GM23338 (cell line): ENCODE results near the gene KYAT1.

ENCODE experiments used
- CREB1 ChIP-seq: fragments of 250-450 bp; sonication (Bioruptor Pico); IDR thresholded peaks from 2 replicates; pipeline ENCODE4 v1.5.0; 2020; ENCODE audit warnings: low read depth, mild to moderate bottlenecking, moderate library complexity
- CTCF ChIP-seq, 2 experiments: fragments of 200-600 bp in 1 of 2; sonication (generic) in 1 of 2; conservative IDR thresholded peaks; 2 replicates each; pipeline versions ENCODE4 v1.5.1 to v1.6.1; 2016 to 2017; ENCODE audit warnings: antibody characterized with exemption in 2 of 2, low read depth in 2 of 2, mild to moderate bottlenecking in 2 of 2, moderate library complexity in 1 of 2
- POLR2AphosphoS5 ChIP-seq: IDR thresholded peaks from 2 replicates; pipeline ENCODE4 v1.6.1; 2016; ENCODE audit warnings: antibody characterized with exemption, low read depth
- ZNF331 ChIP-seq: fragments of 250-450 bp; sonication (Bioruptor Pico); IDR thresholded peaks from 2 replicates; pipeline ENCODE4 v1.5.0; 2020; ENCODE audit warnings: low read depth, mild to moderate bottlenecking, moderate library complexity
- TF ChIP-seq, protein P1 (sequence below): IDR thresholded peaks from one replicate; pipeline ENCODE4 v1.6.1; 2018; ENCODE audit warnings: antibody characterized with exemption; ENCODE audit not compliant: unreplicated experiment

GRCh38 chr9:128846680-128847030 is 35.1 kb downstream of the KYAT1 start:
- no peak for TF ChIP-seq CTCF (conservative IDR thresholded peaks at IDR 0.05; ENCODE audit: low read depth in 2 of 2)
- no peak for TF ChIP-seq POLR2AphosphoS5
- TF ChIP-seq ZNF331 (CRISPR knock-in tag), result no peak
- TF ChIP-seq CREB1, result no peak
- TF ChIP-seq, protein P1, sequence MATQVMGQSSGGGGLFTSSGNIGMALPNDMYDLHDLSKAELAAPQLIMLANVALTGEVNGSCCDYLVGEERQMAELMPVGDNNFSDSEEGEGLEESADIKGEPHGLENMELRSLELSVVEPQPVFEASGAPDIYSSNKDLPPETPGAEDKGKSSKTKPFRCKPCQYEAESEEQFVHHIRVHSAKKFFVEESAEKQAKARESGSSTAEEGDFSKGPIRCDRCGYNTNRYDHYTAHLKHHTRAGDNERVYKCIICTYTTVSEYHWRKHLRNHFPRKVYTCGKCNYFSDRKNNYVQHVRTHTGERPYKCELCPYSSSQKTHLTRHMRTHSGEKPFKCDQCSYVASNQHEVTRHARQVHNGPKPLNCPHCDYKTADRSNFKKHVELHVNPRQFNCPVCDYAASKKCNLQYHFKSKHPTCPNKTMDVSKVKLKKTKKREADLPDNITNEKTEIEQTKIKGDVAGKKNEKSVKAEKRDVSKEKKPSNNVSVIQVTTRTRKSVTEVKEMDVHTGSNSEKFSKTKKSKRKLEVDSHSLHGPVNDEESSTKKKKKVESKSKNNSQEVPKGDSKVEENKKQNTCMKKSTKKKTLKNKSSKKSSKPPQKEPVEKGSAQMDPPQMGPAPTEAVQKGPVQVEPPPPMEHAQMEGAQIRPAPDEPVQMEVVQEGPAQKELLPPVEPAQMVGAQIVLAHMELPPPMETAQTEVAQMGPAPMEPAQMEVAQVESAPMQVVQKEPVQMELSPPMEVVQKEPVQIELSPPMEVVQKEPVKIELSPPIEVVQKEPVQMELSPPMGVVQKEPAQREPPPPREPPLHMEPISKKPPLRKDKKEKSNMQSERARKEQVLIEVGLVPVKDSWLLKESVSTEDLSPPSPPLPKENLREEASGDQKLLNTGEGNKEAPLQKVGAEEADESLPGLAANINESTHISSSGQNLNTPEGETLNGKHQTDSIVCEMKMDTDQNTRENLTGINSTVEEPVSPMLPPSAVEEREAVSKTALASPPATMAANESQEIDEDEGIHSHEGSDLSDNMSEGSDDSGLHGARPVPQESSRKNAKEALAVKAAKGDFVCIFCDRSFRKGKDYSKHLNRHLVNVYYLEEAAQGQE, result no peak
